ENCODE measurements around the gene FGF5.
A peak's percentile ranks its signal among the peaks of the same experiment; 100 is the strongest.
"Not testable (repeated sequence)": the region's sequence is repeated elsewhere in the genome, so short reads cannot be mapped to it uniquely, and the experiment has no call there.

FGF5 gene

DNA sequence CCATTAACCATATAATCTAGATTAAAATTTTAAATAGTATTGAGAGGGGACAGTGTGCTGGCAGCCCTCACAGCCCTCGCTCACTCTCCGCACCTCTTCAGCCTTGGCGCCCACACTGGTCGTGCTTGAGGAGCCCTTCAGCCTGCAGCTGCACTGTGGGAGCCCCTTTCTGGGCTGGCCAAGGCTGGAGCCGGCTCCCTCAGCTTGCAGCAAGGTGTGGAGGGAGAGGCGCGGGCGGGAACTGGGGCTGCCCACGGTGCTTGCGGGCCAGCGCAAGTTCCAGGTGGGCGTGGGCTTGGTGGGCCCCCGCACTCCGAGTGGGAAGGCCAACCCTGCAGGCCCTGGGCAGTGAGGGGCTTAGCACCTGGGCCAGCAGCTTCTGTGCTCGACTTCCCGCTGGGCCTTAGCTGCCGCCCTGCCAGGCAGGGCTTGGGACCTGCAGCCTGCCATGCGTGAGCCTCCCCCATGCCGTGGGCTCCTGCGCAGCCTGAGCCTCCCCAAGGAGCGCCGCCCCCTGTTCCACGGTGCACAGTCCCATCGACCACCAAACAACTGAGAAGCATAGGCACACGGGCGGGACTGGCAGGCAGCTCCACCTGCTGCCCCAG is 36.3 kb downstream of the FGF5 start:
- DNase-seq = no peak

DNA sequence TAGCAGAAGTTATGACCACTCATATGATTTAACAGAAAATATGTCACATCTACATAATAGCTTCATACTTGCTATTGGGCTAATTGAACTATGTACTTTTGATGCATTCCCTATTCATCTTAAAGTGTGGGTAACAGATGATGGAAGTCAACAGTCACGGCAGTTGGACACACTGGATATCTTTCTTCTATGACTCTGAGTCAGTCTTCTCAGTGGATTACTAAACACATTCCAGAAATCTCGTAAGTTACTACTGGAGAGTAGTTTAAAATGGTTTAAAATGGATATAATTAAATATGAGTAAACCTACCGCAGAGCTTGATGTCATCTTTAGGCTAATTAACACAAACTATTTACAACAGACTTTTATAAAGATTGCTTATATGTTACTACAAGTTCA is 39.0 kb downstream of the FGF5 start:
- DNase-seq = peak; percentile 80

DNA sequence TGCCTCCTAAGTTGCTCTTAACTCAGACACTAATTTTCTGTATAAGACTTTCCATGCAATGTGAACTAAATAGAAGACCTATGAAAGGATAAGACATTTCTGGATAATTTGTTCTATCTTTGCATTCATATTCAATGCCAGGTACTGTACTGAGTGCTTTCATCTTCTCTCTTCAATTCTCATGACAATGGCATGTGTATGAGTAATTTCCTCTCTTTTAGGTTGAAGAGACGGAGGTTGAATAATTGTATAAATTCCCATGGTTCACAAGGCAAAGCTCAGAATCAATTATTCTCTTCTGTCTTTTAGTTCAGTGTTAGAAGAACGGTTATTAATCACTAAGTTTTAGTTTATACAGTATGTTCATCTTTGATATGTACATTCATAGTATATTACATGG is 39.8 kb downstream of the FGF5 start:
- DNase-seq = peak; percentile 61

DNA sequence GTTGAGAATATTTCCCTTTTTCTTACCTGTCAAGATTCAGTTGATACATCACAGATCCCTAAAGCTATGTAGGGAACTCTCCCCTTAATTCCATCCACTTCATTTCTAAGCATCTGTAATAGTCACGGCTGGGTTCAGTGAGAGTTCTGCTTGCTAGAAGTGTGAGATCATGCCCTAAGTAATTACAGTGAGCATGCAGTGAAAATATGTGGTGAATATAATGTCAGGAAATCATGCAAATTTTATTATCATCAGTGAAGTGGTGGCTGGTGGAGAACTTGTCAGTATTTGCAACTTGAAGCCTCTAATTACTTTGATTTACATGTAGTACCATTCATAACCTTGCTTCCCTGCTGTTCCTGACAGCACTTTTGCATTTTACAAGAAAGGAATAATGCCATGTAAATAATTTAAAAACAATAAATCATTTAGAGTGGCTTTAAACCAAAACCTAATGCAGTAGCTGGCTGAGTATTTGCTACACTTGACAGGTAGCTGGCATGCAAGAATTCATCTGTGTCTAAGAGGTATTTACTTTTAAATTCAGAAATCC is 40.8 kb downstream of the FGF5 start:
- peak; percentile 69 for DNase-seq

DNA sequence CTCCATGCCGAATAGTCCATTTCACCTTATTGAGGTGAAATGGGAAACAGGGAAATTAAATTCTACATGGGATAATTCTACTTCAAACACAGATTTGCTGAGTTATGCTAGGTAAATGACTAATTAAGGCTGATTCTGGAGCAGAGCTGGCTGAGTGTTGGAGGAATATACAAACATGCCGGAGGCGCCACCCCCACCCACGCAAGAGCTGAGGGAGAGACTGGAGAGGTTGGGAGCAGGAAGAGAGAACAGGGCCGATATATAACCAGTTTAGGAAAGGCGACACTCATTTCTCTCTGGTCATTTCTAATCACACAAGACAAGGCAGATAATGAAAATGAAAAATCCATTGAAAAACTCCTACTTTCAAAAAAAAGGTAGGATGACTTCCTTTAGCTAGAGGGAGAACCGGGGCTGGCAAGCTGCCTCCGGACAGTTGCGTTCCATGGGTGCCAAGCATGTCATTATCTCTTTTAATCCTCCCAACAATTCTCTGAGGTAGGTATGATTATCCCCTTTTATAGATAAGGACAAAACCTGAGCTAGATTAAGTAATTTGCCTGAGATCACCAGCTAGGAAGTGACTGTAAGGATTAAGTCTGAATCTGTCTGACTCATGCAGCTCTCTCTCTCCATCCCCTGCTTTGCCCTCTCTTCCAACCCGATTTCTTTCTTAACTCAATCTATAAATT is 41.5 kb downstream of the FGF5 start:
- peak; percentile 61 for DNase-seq

DNA sequence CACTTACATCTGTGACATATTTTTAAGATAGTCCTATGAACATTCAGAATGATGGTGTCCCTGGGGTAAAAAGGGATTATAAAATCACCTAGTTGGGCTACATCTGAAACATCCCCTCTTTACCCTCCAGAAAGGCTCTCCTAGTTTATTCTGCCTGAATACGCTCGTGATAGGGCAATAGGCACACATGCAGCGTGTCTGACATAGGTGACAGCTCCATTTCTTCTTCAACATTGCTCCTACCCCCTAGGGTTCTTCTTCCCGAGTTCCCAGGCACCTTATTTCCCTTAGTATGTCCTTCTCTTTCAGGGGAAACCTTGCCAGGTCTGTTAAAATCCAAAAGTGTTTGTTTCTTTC is 42.0 kb downstream of the FGF5 start:
- DNase-seq = no peak

DNA sequence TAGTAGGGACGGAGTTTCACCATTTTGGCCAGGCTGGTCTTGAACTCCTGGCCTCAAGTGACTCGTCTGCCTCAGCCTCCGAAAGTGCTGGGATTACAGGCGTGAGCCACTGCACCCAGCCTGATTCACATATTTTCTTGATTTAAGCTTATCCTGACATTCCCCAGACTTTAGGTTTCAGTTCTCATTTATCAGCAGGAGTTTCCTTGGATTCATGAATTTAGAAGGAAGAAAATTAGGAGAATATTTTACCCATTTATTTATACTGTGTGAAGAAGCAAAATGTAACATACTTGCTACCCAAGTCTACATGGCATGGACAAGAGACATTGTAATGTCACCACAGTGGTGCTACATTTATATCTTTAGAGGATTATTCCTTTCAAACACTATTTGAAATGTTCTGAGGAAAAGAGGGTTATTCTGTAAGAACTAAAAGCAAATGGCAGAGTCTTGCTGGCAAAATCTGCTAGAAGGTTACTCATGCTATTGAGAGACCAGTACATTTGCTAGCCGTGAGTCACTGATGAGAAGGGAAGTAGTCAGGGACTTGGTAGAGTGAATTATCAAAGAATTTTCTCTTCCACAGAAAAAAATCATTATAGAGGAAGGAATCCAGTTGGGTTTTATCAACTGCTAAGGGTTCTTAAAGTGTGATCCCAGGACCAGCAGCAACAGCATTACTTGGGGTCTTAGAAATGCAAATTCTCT is 43.0 kb downstream of the FGF5 start:
- DNase-seq = peak; percentile 95

DNA sequence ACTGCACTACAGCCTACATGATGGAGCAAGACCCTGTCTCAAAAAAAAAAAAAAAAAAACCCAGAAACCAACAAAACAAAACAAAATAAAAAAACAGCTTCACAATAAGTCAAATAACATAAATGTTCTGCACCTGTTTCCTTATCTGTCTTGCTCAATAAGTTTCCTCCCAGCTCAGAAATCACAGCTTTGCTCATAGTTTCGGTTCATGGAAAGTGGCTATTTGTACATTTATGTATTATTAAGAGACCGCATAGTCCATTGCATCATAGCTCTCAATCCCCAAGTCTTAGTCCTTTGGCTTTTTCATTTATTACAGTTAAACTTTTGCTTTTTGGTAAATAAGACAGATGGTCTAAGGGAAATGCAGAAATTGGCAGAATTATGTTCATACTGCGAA is 44.7 kb downstream of the FGF5 start:
- no peak for DNase-seq

DNA sequence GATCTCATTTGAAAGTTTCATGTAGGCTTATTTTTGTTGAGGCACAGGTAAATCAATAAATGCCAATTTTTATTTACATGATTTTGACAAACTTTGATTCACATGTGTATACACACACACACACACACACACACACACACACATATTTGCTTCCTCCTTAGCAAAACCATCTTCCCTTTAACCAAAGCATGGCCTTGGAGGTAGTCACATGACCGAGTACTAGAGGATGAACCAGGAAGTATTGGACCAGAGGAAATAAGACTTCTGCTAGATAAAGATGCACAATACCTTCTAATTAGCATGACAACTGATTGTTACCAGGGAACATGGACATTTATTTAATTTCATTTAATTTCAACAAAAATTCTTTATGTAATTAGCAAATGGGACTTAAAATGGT is 45.7 kb downstream of the FGF5 start:
- no peak for DNase-seq

DNA sequence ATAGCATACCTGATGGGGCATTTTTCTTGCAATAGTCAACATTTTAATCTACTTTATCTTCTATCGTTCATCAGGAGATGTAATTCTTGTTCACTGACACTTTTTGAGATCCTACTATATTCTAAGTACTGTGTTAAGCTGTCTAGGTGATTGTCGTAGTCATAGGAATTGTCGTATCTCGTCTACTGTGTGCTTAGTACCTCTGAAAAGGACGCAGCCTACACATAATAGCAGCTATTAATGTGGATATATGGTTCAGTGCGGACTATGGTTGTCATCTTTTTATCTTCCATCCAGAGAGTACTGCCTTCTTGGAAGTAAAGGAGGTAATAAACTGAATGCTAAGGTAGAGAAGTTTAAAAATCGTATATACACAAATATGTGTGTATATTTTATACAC is 47.2 kb downstream of the FGF5 start:
- DNase-seq = no peak

DNA sequence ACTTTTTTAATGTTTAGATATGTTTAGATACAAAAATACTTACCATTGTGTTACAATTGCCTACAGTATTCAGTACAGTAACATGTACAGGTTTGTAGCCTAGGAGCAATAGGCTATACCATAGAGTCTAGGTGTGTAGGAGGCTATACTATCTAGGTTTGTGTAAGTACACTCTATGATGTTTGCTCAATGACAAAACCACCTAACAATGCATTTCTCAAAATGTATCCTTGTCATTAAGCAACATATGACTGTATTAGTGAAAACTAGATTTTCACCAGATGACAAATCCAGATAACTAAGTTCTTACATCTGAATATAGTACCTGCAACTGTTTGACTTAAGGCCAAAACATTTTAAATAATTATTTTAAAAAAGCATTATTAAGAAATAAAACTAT is 49.4 kb downstream of the FGF5 start:
- not testable (repeated sequence) for DNase-seq

DNA sequence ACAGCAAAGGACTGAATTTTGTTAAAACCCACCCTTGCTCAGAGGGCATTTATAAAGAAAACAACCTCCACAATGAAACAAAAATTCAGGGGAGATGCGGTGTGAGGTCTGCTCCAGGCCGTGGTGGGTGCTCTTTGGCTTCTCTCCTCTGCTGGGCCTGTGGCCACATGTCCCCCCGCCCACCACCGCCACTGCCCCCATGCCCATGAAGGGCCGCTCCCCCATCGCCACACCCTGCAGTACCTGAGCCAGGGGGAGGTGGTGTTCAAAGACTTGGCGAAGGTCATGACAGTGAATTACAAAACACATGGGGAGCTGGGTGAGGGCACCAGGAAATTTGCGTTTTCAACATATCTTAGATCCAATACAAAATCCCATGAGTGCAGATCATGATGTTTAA is 54.9 kb downstream of the FGF5 start:
- no peak for DNase-seq

DNA sequence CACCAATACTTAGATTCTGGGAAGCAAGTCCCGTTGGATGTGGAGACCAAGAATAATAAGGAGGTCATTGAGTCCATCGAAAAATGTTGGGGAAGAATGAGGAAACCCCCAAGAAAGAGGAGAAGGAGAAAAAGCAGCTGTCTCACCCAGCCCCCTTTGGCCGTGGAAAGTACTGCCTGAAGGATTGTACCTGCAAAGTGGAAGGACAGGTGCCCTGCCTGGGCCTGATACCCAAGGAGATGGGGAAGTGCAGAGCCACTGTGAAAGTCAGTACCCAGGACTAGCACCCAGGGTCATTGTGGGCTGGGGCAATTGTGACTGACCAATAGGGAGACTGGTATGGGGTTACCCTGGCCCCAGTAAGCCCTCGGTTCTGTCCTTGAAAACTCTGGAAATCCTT is 55.3 kb downstream of the FGF5 start:
- no peak for DNase-seq

DNA sequence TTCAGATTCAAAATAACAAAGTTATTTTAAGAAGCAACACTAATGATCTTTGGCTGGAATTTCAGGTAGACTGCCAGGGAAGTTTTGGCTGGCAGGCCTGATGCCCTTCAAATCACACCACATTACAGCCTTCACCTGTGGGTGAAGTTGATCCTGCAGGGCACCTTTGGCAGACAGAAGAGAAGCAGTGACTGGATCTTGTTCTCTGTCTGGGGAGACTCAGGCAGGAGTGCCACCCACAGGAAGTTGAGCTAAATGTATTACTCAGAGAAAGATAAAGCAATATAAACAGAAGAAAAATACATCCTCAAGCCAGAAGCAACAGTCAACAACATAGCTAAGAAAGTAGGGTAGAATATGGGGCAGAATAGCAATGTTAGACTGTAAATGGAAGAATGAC is 56.3 kb downstream of the FGF5 start:
- peak; percentile 55 for DNase-seq

DNA sequence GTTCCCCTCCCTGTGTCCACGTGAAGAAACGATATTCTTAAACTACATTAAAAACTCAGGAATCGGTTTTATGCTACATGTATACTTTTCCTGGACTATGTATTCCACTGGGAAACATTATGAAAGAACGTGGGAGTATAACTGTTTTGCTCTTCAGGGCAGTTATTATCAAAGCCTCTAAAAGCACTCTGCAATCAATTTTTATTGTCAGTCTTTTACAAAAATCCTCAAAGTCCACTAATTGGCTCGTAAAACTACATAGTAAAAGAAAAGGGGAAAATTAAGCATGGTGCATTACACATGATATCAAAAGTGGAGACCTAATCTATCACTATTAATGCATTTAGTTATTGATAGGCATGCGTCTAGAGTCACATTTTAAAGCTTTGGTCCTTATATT is 57.7 kb downstream of the FGF5 start:
- no peak for DNase-seq

DNA sequence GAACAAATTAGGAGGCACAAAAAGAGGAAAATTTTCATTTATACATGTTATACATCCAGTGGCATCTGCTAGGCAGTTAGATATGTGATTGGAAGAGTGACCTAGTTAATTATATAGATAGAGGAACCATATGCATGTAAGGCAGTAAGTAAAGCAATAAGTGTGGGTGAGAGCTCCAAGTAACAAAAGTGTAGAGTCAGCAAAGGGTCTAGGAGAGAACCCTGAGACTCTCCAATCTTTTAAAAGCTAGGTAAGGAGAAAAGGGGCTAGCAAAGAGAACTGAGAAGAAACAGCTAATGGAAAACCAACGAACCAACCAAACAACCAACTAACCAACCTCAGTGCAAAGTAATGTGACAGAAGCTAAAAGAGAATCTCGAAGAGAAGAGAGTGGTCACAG is 65.2 kb downstream of the FGF5 start:
- DNase-seq = no peak

DNA sequence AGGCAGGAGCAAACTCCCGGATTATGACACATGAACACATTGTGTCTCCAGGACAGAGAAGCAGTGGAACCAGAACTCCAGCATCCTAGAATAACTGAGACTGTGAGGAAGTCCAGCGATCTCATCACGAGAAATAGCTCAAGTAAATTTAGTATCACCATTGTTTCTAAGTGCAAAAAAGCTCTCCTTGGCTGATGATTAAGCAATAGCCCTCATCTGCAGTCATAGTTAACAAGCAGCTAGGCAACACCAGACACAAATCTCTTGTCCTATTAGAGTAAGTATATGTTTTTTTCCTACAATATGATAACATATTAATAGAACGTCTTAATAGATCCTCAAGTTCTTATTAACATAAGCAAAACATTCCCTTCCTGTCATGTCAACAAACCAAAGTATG is 66.7 kb downstream of the FGF5 start:
- DNase-seq = no peak

DNA sequence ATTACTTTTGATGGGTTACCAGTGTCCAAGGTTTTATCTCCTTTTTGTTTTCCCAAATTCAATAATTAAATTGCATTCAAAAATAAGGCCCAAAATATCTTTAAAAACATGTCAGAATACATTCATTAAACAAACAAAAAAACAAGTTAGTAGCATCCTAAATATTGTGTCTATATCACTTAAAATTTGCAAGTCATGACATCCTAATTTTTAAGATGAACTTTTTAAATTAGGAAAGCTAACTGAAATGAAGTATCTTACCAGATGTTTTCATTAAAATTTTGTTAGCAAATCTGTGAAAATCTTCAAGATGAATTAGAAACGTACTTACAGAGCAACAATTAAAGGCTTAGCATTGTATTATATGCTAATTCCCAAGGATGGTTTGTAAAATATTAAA is 68.1 kb downstream of the FGF5 start:
- no peak for DNase-seq

DNA sequence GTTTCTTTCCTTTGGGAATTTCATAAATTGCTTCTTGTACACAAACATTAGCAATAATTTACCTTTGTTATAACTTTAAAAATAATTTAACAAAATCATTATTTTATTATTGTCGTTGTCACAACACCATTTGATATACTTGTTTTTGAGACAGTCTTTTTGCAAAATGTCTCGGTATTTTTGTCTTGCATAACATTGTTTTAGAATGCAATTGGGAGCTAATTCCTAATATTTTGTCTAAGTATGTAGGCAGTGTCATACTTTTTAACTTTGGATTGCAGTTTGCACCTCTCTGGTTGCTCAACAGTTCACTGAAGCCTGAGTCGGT is 68.7 kb downstream of the FGF5 start:
- no peak for DNase-seq

DNA sequence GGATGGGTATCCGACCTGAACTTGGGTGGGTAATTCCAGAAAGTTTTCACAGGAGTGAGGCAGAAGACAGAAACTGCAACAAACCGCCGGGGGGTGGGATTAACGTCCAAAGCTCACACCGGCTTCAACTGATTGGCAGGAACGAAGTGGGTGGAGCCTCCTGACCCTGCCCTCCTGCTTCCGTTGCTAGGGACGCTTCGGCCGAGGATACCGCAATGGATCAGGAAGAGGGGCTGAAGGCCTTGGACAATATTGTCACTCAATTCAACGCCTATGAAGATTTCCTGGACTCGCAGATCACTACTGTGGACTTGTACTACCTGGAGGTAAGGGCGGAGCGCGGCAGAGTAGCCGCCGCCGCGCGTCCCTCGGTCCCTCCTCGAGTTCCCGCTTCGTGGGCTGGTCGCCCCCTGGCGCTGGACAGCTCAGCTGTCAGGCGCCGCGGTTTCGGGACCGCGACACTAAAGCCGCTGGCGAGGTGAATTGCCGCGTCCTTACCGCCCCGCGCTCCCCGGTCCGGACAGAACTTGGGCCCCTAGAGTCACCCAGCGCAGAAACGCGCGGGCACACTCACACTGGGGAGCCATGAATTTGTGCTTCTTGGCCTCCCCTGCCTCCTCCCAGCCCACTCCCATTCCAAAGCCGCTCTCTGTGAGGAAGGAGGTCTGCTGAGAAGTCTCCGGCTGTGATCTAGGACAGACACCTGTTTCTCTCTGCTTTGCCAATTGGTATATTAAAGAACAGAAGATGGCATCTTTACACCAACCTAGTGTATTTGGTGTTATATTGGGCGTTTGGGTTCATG is 69.3 kb downstream of the FGF5 start, which contains the start of gene CFAP299:
TSS of gene CFAP299 (plus strand) at position 177 of the 805 bp plus-strand sequence.
- peak; percentile 92 for DNase-seq

DNA sequence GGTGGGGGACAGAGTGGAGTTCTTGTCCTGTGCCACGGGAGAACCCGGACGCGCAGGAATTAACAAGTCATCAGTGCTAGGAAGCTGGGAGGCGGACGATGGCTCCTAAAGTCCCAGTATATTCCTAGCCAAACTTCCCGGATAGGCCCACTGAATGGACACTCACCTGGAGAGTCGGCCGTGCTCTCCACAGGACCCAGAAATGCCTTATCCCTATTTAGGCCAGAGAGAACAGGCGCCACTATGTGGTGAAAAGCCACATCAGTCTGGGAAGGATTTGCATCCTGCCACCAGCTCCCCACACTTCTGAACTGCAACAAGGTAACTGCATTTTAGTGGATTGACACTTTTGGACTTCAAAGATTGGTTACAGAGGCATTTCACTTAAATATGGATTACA is 70.1 kb downstream of the FGF5 start:
- peak; percentile 44 for DNase-seq

DNA sequence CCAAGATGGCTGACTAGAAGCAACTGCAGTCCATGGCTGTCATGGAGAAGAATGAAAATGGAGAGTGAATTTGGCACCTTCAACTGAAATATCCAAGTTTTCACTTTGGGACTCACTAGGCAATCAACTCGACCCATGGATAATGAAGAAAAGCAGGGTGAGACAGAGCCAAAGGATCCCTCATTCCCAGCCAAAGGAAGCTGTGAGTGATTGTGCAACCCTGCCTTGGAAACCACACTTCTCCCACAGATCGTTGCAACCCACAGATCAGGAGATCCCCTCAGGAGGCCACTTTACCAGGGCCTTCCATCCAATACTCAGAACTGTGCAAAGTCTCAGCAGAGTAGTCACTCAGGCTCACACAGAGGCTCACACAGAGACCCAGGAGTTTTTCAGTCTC is 73.6 kb downstream of the FGF5 start:
- DNase-seq = peak; percentile 36

All from fibroblast of upper back skin (primary cell).